HG03139 (cell line): ENCODE results near the gene COL12A1.

Experiments used
- ATAC-seq: cut with Tn5 transposase; IDR thresholded peaks from one replicate; pipeline ENCODE4 v1.9.1; 2021; ENCODE audit not compliant: unreplicated experiment

Gene COL12A1

GRCh38 chr6:75049308-75049707 lies 156.5 kb downstream of the COL12A1 start:
- no peak for ATAC-seq

- no peak for ATAC-seq
These were observed 161.0 kb downstream of the COL12A1 start for GRCh38 chr6:75044846-75045245.

GRCh38 chr6:75041381-75041780 lies 164.5 kb downstream of the COL12A1 start:
- no peak for ATAC-seq
